Measurements from ENCODE around the gene STPG3. TPM values are rescaled to one million over a fixed set of nuclear protein-coding genes. Genes with fewer than 3 reads are reported as not detected.

The STPG3 gene
- total and polyA plus RNA-seq, 12 donors = 0.25 to 3.1 (median 0.32) TPM; not detected in 9

DNA sequence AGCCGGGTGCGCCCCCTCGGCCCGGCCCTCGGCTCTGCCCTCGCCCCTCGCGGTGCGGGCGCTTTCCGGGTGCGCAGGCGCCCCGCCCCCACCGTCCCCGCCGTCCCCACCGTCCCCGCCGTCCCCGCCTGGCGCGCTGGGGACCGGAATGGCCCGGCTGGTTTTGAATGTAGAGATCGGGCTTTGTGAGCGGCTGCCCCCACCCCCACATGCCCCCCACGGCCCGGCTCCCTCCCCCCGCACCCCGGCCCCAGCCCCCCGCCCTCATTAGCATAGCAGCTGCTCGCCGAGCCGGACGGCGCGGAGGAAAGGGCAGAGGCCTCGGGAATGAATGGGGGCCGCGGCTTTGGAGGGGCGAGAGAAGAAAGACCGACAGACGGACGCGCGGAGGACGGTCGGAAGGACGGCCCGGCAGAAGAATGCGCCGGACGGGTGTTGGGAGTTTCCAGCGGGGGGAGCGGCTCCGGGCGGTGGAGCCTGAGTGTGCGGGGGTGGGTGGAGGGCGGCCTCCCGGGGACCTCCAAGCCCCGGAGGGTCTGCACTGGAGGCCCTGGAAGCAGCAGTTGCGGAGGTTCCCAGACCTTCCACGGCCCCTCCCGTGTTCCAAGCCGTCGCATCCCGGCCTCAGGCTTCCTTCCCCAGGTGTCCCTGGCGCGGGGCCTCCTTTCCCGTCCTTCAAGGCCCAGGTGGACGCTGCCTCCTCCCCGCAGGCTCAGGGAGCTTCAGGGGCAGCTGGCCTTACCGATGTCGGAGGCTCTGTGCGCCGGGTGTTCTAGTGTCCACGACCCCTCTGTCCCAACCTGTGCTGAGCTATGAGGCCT, 45.0 kb downstream of the STPG3 start:
- intact Hi-C loops (cut with DNase I) = loop anchor here (2.0 to 10.0 kb wide), 3 partner anchors 111 to 229 kb away; no protein-coding TSS in a partner anchor
- peak overlapping the region in 3 of 5 donors; percentile 10 to 77 (median 63) for H3K27ac ChIP-seq
- no peaks in the 10 kb centered on the region for H3K9me3 ChIP-seq (replicated peaks in 1 of 3)
- peaks cover 3 to 20% of the 10 kb centered on the region in 2 donors for H3K4me1 ChIP-seq (replicated peaks in 1 of 2)
- DNase-seq = no peak
- H3K36me3 ChIP-seq (replicated peaks in 1 of 2) = no peaks in the 10 kb centered on the region
- H3K4me3 ChIP-seq = peak overlapping the region in 1 of 4 donors; percentile 60
- 7 to 21% (median 9%) methylated on average over 16 to 77 of the region's 78 CpGs for WGBS, 4 donors
- TF ChIP-seq CTCF (IDR thresholded peaks at IDR 0.05) (no peak), POLR2A (IDR thresholded peaks at IDR 0.05) (no peak)
- H3K27me3 ChIP-seq = peaks cover 26% of the 10 kb centered on the region

DNA sequence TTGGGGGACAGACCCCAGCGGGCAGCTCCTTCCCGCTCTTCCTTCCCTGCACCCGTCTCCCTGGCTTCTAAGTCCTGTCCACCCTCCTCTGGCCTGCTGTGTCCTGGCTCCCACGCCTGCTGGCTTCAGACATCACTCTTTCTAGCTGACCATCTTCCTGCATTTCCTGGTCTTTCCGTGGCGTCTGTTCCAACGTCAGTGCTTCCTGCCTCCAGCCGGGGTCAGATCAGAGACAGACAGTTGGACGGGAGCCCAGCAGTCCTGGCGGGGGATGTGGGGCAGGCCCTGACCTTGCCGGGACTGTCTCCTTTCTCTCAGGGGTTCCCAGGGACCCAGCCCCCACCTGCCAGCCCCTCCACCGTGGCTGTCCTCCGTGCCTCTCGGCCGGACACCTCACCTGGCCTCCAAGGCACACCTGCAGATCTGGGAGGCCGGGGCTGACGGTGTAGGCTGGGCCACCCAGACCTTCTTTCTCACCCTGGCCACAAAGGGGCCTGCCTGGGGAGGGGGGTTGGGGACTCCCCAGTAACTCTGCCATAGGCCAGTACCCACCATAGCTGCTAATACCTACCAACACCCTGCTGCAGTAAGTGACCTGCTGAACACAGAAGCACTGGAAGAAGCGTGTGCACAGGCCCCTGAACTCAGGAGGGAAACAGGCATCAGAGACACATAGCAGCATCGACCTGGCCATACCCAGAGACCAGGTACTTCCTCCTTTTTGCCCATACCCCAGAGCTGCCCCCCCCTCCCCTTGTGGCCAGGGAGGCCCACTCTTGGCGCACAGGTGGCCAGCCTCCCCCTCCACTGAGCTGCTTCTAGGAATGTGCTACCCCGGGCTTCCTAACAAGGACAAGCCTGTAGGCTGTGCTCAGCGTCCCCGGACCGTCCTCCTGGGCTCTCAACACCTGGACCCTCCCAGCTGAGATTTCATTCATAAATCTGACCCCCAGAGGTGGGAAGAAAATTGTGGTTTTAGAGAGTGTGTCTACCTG, 45.9 kb downstream of the STPG3 start:
- no peak for TF ChIP-seq CTCF (IDR thresholded peaks at IDR 0.05)
- peak in 1 of 2 donors; percentile 45 for TF ChIP-seq POLR2A (IDR thresholded peaks at IDR 0.05)
- peak in 6 of 7 donors; percentile 69 to 88 (median 76) for DNase-seq
- intact Hi-C loops (cut with DNase I) = loop anchor here (2.0 to 10.0 kb wide), 3 partner anchors 110 to 228 kb away; no protein-coding TSS in a partner anchor
- Histone ChIP-seq H3K9me3 (replicated peaks in 1 of 3) (no peaks in the 10 kb centered on the region), H3K4me1 (replicated peaks in 1 of 2) (peaks cover 3 to 25% of the 10 kb centered on the region in 2 donors), H3K27me3 (peaks cover 26% of the 10 kb centered on the region), H3K4me3 (peak overlapping the region in 1 of 4 donors; percentile 60), H3K27ac (peak overlapping the region in 3 of 5 donors; percentile 10 to 77 (median 63)), H3K36me3 (replicated peaks in 1 of 2) (no peaks in the 10 kb centered on the region)
- WGBS, 4 donors = 42 to 47% (median 44%) methylated on average over 11 to 24 of the region's 24 CpGs

DNA sequence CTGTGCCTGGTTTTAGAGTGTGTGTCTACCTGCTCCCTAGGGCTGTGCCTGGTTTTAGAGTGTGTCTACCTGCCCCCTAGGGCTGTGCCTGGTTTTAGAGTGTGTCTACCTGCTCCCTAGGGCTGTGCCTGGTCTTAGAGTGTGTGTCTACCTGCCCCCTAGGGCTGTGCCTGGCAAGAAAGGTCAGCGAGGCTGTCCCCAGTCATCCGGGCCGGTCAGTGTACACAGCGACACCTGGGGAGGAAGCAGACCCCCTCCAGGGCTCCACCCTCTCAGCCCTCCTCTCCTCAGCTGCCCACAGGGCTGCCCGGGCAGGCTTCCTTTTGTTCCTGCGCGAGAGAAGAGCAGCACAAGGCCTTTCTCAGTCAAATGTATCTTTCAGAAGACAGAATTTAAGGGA, 46.9 kb downstream of the STPG3 start:
- no peak for DNase-seq
- H3K4me1 ChIP-seq (replicated peaks in 1 of 2) = peaks cover 3 to 28% of the 10 kb centered on the region in 2 donors
- WGBS, 4 donors = 58 to 77% (median 69%) methylated on average over 2 to 7 of the region's 7 CpGs
- H3K9me3 ChIP-seq (replicated peaks in 1 of 3) = no peaks in the 10 kb centered on the region
- H3K27me3 ChIP-seq = peaks cover 26% of the 10 kb centered on the region
- peak overlapping the region in 1 of 5 donors; percentile 66 for H3K27ac ChIP-seq
- TF ChIP-seq CTCF (IDR thresholded peaks at IDR 0.05) (no peak), POLR2A (IDR thresholded peaks at IDR 0.05) (no peak)
- no peaks in the 10 kb centered on the region for H3K36me3 ChIP-seq (replicated peaks in 1 of 2)
- no peak overlapping the region for H3K4me3 ChIP-seq
- intact Hi-C loops (cut with DNase I) = loop anchor here (2.0 to 10.0 kb wide), 3 partner anchors 109 to 227 kb away; no protein-coding TSS in a partner anchor

Data from adrenal gland (tissue), 12 donors.